Adrenal gland (tissue), 12 donors: ENCODE data around the gene PKN3. TPM values are rescaled to one million over a fixed set of nuclear protein-coding genes. Genes with fewer than 3 reads are reported as not detected.
A peak's percentile ranks its signal among the peaks of the same experiment; 100 is the strongest.
"Not testable (repeated sequence)": the region's sequence is repeated elsewhere in the genome, so short reads cannot be mapped to it uniquely, and the experiment has no call there.

Experiments used
- DNase-seq, 7 donors: peaks; one replicate each; pipeline ENCODE4 v3.0.0-alpha.2; 2019 to 2020
- H3K27ac ChIP-seq, 5 donors: fragments of 200-600 bp; sonication (generic) in 4 of 5; 1 replicate in 3 of 5; 2 replicates in 2 of 5; pipeline versions ENCODE4 v1.5.1 to v1.8.0; 2016 to 2020; ENCODE audit warnings: mild to moderate bottlenecking in 1 of 5
- H3K27me3 ChIP-seq: fragments of 200-600 bp; 2 replicates; pipeline ENCODE4 v1.8.0; 2021
- H3K36me3 ChIP-seq, 2 donors: fragments of 200-600 bp; replicated peaks in 1 of 2; 1 replicate in 1 of 2; 2 replicates in 1 of 2; pipeline versions ENCODE4 v1.5.1 to v1.8.0; 2018 to 2022
- H3K4me1 ChIP-seq, 2 donors: fragments of 200-600 bp; replicated peaks in 1 of 2; 1 replicate in 1 of 2; 2 replicates in 1 of 2; pipeline versions ENCODE4 v1.5.1 to v1.8.0; 2018 to 2021
- H3K4me3 ChIP-seq, 4 donors: fragments of 200-600 bp; sonication (generic) in 3 of 4; one replicate each; pipeline ENCODE4 v1.5.1; 2016 to 2018
- H3K9me3 ChIP-seq, 3 donors: fragments of 200-600 bp; sonication (generic) in 1 of 3; replicated peaks in 1 of 3; 1 replicate in 2 of 3; 2 replicates in 1 of 3; pipeline versions ENCODE4 v1.5.1 to v1.8.0; 2016 to 2021
- POLR2A ChIP-seq, 2 donors: fragments of 450-650 bp; IDR thresholded peaks; one replicate each; pipeline ENCODE4 v1.6.1; 2017; ENCODE audit warnings: antibody characterized with exemption in 2 of 2, mild to moderate bottlenecking in 2 of 2, moderate library complexity in 1 of 2
- WGBS, 4 donors: extraction: QIAGEN DNeasy Blood & Tissue Kit in 2 of 4; methylation state at CpG; one replicate each; pipeline versions ENCODE4 v1.1.5 to v1.1.7; 2013 to 2017; 5-methylcytosine and 5-hydroxymethylcytosine counted together
- intact Hi-C, 2 donors: fragments of 100-400 bp; cut with DNase I; formaldehyde crosslinking; loops; one replicate each; pipeline versions ENCODE4 v1.14.1 to v1.15.0; 2022 to 2023
- polyA plus RNA-seq, 3 donors: library from polyadenylated mRNA; stranded (reverse); fragments of 200-250 nt in 2 of 3; fragments of 350-450 nt in 1 of 3; fragmentation: Illumina TruSeq in 1 of 3; extraction: RNeasy Lipid Tissue Mini Kit (QIAGEN cat#74804) in 1 of 3; gene quantifications; one replicate each; pipeline ENCODE4 v1.2.3, GENCODE V29; 2013 to 2014
- total RNA-seq, 9 donors: library from RNA; depleted of rRNA in 4 of 9; stranded (reverse); fragments of >200 nt in 4 of 9; fragments of 120-200 nt in 1 of 9; fragmentation: NEBNext Ultra II Directional in 1 of 9; extraction: Animal tissue kit (Norgen Biotek cat#: 25700) in 1 of 9; gene quantifications; one replicate each; pipeline versions ENCODE4 v1.1.0 to v1.2.4, GENCODE V29; 2013 to 2023
- TF ChIP-seq, protein P1 (sequence below), 6 experiments: fragments of 450-650 bp in 4 of 6; fragments of 200-600 bp in 2 of 6; sonication (generic) in 1 of 6; IDR thresholded peaks; 1 replicate in 5 of 6; 2 replicates in 1 of 6; pipeline versions ENCODE4 v1.5.1 to v1.8.0; 2016 to 2021; ENCODE audit warnings: antibody characterized with exemption in 6 of 6, mild to moderate bottlenecking in 2 of 6, moderate library complexity in 1 of 6
- donor health status: healthy with polysubstance abuse.
- donor health status: Bipolar disorder and iron deficiency.
- donor health status: DM: yes; HTN: yes; CAD: no.
- donor health status: DM: no; HTN: no; CAD: no.
- donor health status: DM: no; HTN: no; CAD: no.
- donor health status: DM: yes; HTN: yes; CAD: no.

Gene PKN3
- total and polyA plus RNA-seq, 12 donors, result 0.90 to 8.6 (median 4.1) TPM

- no peaks in the 10 kb centered on the region for H3K9me3 ChIP-seq
- no peak for TF ChIP-seq POLR2A (IDR thresholded peaks at IDR 0.05)
- TF ChIP-seq, protein P1, sequence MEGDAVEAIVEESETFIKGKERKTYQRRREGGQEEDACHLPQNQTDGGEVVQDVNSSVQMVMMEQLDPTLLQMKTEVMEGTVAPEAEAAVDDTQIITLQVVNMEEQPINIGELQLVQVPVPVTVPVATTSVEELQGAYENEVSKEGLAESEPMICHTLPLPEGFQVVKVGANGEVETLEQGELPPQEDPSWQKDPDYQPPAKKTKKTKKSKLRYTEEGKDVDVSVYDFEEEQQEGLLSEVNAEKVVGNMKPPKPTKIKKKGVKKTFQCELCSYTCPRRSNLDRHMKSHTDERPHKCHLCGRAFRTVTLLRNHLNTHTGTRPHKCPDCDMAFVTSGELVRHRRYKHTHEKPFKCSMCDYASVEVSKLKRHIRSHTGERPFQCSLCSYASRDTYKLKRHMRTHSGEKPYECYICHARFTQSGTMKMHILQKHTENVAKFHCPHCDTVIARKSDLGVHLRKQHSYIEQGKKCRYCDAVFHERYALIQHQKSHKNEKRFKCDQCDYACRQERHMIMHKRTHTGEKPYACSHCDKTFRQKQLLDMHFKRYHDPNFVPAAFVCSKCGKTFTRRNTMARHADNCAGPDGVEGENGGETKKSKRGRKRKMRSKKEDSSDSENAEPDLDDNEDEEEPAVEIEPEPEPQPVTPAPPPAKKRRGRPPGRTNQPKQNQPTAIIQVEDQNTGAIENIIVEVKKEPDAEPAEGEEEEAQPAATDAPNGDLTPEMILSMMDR (IDR thresholded peaks at IDR 0.05), result no peak
- no peak for DNase-seq
- H3K27me3 ChIP-seq, result no peaks in the 10 kb centered on the region
- no peak overlapping the region for H3K4me3 ChIP-seq
- H3K4me1 ChIP-seq, result peaks cover 11 to 17% of the 10 kb centered on the region in 2 donors
- WGBS, 4 donors, result 81 to 87% (median 83%) methylated on average over 6 of the region's 6 CpGs
- intact Hi-C loops, result no loop called here
- H3K36me3 ChIP-seq, result peaks cover 0 to 50% of the 10 kb centered on the region in 2 donors
- no peak overlapping the region for H3K27ac ChIP-seq
These were observed 8.0 kb upstream of the PKN3 start for GRCh38 chr9:128694344-128694743.

DNA sequence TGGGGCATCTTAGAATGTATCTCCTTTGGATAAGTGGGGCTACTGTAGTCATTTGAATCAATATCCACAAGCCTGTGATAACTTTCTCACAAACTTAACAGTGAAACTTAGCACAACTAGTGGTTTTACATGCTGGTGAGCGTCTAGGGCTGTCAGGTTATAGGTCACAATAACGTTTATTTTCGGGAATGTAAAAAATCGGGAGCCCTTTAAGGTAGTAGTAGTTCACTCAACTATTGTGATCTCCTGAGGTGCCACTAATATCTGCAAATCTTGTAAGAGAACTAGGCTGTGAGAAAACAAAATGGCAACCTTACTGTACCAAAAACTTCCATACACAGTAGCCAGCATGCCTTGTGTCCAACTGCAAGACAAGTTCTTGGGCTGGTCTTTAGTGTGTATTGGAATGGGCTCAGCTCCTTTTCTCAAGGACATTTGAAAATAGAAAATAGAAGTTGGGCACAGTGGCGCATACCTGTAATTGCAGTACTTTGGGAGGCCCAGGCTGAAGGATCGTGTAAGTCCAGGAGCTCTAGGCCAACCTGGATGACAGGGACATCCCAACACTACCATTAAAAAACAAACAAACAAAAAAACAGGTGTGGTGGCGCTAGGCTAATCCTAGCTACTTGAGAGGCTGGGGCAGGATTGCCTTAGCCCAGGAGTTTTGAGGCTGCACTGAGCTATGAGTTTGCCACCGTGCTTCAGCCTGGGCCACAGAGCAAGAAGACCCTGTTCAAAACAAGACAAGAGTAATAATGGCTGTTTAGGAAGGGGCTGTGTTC, 5.2 kb upstream of the PKN3 start:
- Histone ChIP-seq H3K27ac (no peak overlapping the region), H3K4me1 (no peaks in the 10 kb centered on the region), H3K4me3 (no peak overlapping the region), H3K27me3 (no peaks in the 10 kb centered on the region), H3K9me3 (no peaks in the 10 kb centered on the region), H3K36me3 (peaks cover 0 to 43% of the 10 kb centered on the region in 2 donors)
- WGBS, 4 donors, result 73 to 82% (median 77%) methylated on average over 8 of the region's 8 CpGs
- DNase-seq, result no peak
- intact Hi-C loops, result no loop called here
- no peak for TF ChIP-seq POLR2A (IDR thresholded peaks at IDR 0.05)
- TF ChIP-seq, protein P1 (IDR thresholded peaks at IDR 0.05), result no peak

- WGBS, 4 donors, result 90 to 93% (median 93%) methylated on average over 27 to 30 of the region's 30 CpGs
- DNase-seq, H3K27ac ChIP-seq, H3K4me3 ChIP-seq, H3K9me3 ChIP-seq, H3K4me1 ChIP-seq, intact Hi-C loops, H3K27me3 ChIP-seq: not testable (repeated sequence)
- peaks cover 0 to 21% of the 10 kb centered on the region in 2 donors for H3K36me3 ChIP-seq
These were observed 3.1 kb upstream of the PKN3 start for GRCh38 chr9:128699096-128699795.

DNA sequence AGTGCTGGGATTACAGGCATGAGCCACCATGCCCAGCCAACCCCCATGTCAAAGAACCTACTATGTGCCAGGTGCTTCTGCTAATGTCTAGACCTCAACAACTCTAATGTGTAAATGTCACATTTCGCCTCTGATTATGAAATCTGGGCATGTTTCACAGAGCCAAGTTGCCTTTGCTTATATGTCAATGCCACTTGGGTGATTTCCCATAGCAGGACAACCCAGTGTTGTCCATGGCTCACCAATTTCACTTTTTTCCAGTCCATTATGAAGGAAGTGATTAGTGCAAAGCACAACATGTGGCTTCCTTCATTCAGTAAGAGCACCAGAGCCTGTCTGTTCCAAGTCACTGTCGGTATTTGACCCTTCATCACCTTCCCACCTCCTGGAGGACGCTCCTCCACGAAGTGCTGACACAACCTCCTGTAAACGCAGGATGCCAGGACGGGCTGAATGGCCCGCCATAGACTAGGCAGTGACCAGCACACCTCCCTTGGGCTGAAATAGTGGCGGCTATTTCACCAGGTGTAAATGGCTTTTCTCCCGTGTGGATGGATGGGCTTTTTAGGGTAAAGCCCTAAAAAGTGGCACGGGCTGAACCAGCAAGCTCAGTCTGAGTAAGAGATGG, 962 bp upstream of the PKN3 start:
- 56 to 66% (median 61%) methylated on average over 10 of the region's 10 CpGs for WGBS, 4 donors
- Histone ChIP-seq H3K4me3 (no peak overlapping the region), H3K4me1 (peaks cover 0 to 6% of the 10 kb centered on the region in 2 donors), H3K9me3 (no peaks in the 10 kb centered on the region), H3K27me3 (no peaks in the 10 kb centered on the region), H3K36me3 (peaks cover 0 to 7% of the 10 kb centered on the region in 2 donors), H3K27ac (no peak overlapping the region)
- TF ChIP-seq POLR2A (IDR thresholded peaks at IDR 0.05), result no peak
- TF ChIP-seq, protein P1 (IDR thresholded peaks at IDR 0.05), result no peak
- DNase-seq, result peak in 1 of 7 donors; percentile 11
- intact Hi-C loops, result no loop called here
